AG04450 (cell line): Measurements from ENCODE around the gene RPL28. TPM values are rescaled to one million over a fixed set of nuclear protein-coding genes. Genes with fewer than 3 reads are reported as not detected.

Source experiments
- CTCF ChIA-PET: fragments of 300-600, 350-600 bp; formaldehyde crosslinking; extraction: SDS; loops from one replicate; lab custom pipeline; 2022; ENCODE audit warnings: antibody characterized with exemption, inconsistent platforms; lab: Charles Lee
- POLR2A ChIA-PET: fragments of 350-600 bp; formaldehyde crosslinking; extraction: SDS; loops from one replicate; lab custom pipeline; 2021; ENCODE audit warnings: antibody characterized with exemption, inconsistent platforms; lab: Yijun Ruan, JAX
- DNase-seq: peaks from one replicate; pipeline ENCODE4 v3.0.0-alpha.2; 2011; ENCODE audit warnings: low read depth, low spot score
- H3K27ac ChIP-seq: one replicate; pipeline ENCODE4 v1.5.1; 2012; ENCODE audit warnings: low read depth, low read length, control low read depth
- H3K27me3 ChIP-seq: one replicate; pipeline ENCODE4 v1.6.0; 2012; ENCODE audit warnings: low read length; ENCODE audit not compliant: control insufficient read depth, insufficient read depth
- H3K4me3 ChIP-seq: 2 replicates; pipeline ENCODE4 v1.5.1; 2011; ENCODE audit warnings: mild to moderate bottlenecking, low read depth, low read length, control low read depth
- H3K9me3 ChIP-seq: 2 replicates; pipeline ENCODE4 v1.5.1; 2012; ENCODE audit warnings: low read length; ENCODE audit not compliant: control insufficient read depth, insufficient read depth
- CTCF ChIP-seq: IDR thresholded peaks from 2 replicates; pipeline ENCODE4 v1.5.1; 2011; ENCODE audit warnings: low read depth, low read length, control low read depth, inconsistent platforms
- polyA plus RNA-seq: library from polyadenylated mRNA; depleted of rRNA; stranded (reverse); fragments of >200 nt; gene quantifications from 2 replicates; pipeline ENCODE4 v1.2.3, GENCODE V29; 2011

The RPL28 gene
- polyA plus RNA-seq, 1 experiment = 325 TPM

DNA sequence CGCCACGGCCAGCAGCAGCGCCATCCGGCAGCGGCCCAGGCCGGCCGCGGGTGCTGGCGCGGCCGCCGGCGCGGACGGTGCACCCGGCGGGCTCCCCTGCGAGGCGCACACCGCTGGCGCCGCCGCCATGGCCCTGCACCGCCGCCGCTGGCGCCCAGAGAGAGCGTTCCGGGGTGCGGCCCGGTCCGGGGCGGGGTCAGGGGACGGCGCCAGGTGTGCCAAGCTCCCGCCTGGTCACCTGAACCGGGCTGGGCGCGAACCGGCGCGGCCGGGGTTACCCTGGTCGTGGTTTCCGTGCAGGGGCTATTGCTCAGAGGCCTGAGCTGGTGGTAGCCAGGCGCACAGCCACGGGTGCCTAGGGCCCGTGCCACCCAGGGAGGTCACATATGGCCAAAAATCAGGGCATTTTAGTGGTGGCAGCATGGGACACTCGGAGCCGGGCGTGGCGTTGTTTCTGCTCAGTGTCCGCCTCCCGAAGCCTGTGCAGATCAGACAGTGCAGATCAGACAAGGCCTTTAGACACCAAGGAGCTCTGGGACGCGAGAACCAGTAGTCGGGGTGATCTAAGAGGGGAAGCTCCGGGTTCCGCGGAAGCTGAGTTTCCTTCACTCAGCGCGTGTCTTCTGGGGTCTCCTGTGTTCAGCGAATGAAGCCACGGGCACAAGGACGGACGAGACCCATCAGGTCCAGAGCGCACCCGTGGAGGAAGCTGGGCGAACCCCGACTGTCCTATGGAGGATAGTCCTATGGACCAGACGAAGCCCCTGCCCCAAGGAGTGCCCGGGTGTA lies 1.4 kb upstream of the RPL28 start, which contains the start of gene TMEM238:
TMEM238 (minus strand) TSS at position 162 of the 789 bp plus-strand sequence; CDS start at position 129, 33 bp downstream.
- no peak for TF ChIP-seq CTCF
- DNase-seq = no peak
- POLR2A ChIA-PET = interaction anchor here (0.6 to 2.9 kb wide), 12 partner anchors 9 to 125 kb away, joined by 3 to 24 read pairs (median 5); partner anchors contain the start of genes GARIN5B, HSPBP1, IL11 and PPP6R1
- Histone ChIP-seq H3K4me3 (peak within 1 kb of the TSS; percentile 99), H3K9me3 (peaks cover 4% of the 10 kb centered on the region; the same call in 1 of the 2 replicates), H3K27me3 (no peaks in the 10 kb centered on the region), H3K27ac (peak within 1 kb of the TSS; percentile 93)
- CTCF ChIA-PET = interaction anchor here (1.1 to 3.2 kb wide), 3 partner anchors 45 to 93 kb away, joined by 3 to 15 read pairs (median 3); partner anchors contain the start of gene KMT5C

- CTCF ChIA-PET = interaction anchor here (1.1 to 3.2 kb wide), 2 partner anchors 83 to 93 kb away, joined by 3 to 15 read pairs; no protein-coding TSS in a partner anchor
- POLR2A ChIA-PET = interaction anchor here (0.7 to 2.9 kb wide), 5 partner anchors 11 to 126 kb away, joined by 3 to 24 read pairs (median 4); partner anchors contain the start of genes IL11 and PPP6R1
- DNase-seq = peak; percentile 87
Measured at GRCh38 chr19:55384920-55385723, 610 bp upstream of the RPL28 start.

GRCh38 chr19:55386493-55386971 lies 800 bp downstream of the RPL28 start:
- H3K4me3 ChIP-seq = peak overlapping the region; percentile 99
- ChIA-PET CTCF (interaction anchor here (2.3 kb wide), 1 partner anchor 118 kb away, joined by 10 read pairs; no protein-coding TSS in a partner anchor), POLR2A (interaction anchor here (0.9 to 10.3 kb wide), 3 partner anchors 18 to 48 kb away, joined by 3 to 93 read pairs (median 4); partner anchors contain the start of genes KMT5C and UBE2S)
- no peaks in the 10 kb centered on the region for H3K27me3 ChIP-seq
- no peak for TF ChIP-seq CTCF
- peaks cover 4% of the 10 kb centered on the region; the same call in 1 of the 2 replicates for H3K9me3 ChIP-seq
- peak overlapping the region; percentile 68 for H3K27ac ChIP-seq
- no peak for DNase-seq

More at GRCh38 chr19:55384920-55385723, 610 bp upstream of the RPL28 start:
- no peaks in the 10 kb centered on the region for H3K27me3 ChIP-seq
- peaks cover 4% of the 10 kb centered on the region; the same call in 1 of the 2 replicates for H3K9me3 ChIP-seq
- peak overlapping the region; percentile 93 for H3K27ac ChIP-seq
- no peak for TF ChIP-seq CTCF
- H3K4me3 ChIP-seq = peak overlapping the region; percentile 99

GRCh38 chr19:55387736-55388497 lies 2.2 kb downstream of the RPL28 start:
- Histone ChIP-seq H3K4me3 (peak overlapping the region; percentile 99), H3K9me3 (peaks cover 4% of the 10 kb centered on the region; the same call in 1 of the 2 replicates), H3K27ac (no peak overlapping the region), H3K27me3 (no peaks in the 10 kb centered on the region)
- DNase-seq = no peak
- no peak for TF ChIP-seq CTCF
- ChIA-PET POLR2A (interaction anchor here (1.0 to 10.3 kb wide), 2 partner anchors 18 to 25 kb away, joined by 3 to 93 read pairs; partner anchors contain the start of genes GARIN5B and UBE2S), CTCF (interaction anchor here (2.3 kb wide), 1 partner anchor 116 kb away, joined by 10 read pairs; no protein-coding TSS in a partner anchor)
